ENCODE data around the gene TMEM238. TPM values are rescaled to one million over a fixed set of nuclear protein-coding genes. Genes with fewer than 3 reads are reported as not detected.

TMEM238 gene
- total and polyA plus RNA-seq, 9 of the 15 experiments (the other 6 are each of a cell fraction or from before 2014, with no cell fraction given) = 0.18 to 5.1 (median 1.3) TPM; not detected in 4

DNA sequence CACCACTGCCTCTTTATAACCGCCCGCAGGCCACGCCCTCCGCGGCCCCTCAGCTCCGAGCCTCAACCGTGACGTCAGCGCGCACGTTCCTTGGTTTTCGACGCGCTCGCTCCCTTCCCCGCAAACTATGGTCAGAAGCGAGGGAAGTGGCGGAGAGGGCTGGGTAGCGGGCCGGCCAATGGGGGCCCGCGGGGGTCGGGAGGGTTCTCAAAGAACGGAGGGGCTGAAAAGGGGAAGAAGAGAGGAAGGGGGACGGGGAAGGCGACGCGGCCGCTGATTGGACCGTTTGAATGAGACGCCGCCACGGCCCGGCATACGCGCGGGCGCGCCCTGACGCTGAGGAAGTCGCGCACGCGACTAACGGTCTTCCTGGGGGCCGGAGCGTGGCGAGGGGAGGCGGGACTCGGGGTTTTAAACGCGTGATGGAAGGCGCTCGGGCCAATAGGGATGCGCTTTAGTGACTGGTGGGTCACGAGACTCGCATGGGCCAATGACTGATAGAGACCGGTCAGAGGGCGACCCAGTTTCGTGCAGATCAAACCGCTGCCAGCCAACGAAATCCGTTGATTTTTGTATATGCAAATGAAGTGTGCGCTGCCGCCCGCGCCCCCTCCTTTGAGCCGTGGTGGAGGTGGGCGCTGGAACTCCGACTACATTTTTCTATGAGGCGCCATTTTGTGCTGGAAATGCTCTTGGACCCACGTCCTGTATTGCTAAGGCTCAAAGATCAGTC, 23.9 kb upstream of the TMEM238 start (continued):
- TF ChIP-seq CHD7 (IDR thresholded peaks at IDR 0.05; ENCODE audit: low read depth, low read length) = no peak
- TF ChIP-seq, protein P1, sequence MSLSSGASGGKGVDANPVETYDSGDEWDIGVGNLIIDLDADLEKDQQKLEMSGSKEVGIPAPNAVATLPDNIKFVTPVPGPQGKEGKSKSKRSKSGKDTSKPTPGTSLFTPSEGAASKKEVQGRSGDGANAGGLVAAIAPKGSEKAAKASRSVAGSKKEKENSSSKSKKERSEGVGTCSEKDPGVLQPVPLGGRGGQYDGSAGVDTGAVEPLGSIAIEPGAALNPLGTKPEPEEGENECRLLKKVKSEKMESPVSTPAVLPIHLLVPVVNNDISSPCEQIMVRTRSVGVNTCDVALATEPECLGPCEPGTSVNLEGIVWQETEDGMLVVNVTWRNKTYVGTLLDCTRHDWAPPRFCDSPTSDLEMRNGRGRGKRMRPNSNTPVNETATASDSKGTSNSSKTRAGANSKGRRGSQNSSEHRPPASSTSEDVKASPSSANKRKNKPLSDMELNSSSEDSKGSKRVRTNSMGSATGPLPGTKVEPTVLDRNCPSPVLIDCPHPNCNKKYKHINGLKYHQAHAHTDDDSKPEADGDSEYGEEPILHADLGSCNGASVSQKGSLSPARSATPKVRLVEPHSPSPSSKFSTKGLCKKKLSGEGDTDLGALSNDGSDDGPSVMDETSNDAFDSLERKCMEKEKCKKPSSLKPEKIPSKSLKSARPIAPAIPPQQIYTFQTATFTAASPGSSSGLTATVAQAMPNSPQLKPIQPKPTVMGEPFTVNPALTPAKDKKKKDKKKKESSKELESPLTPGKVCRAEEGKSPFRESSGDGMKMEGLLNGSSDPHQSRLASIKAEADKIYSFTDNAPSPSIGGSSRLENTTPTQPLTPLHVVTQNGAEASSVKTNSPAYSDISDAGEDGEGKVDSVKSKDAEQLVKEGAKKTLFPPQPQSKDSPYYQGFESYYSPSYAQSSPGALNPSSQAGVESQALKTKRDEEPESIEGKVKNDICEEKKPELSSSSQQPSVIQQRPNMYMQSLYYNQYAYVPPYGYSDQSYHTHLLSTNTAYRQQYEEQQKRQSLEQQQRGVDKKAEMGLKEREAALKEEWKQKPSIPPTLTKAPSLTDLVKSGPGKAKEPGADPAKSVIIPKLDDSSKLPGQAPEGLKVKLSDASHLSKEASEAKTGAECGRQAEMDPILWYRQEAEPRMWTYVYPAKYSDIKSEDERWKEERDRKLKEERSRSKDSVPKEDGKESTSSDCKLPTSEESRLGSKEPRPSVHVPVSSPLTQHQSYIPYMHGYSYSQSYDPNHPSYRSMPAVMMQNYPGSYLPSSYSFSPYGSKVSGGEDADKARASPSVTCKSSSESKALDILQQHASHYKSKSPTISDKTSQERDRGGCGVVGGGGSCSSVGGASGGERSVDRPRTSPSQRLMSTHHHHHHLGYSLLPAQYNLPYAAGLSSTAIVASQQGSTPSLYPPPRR (CRISPR knock-in tag; IDR thresholded peaks at IDR 0.05; ENCODE audit: borderline replicate concordance) = no peak

Measured in K562 (cell line).